Upper lobe of left lung (tissue), 4 donors: ENCODE data around the gene GOLGA8G.
"Not testable (repeated sequence)": the region's sequence is repeated elsewhere in the genome, so short reads cannot be mapped to it uniquely, and the experiment has no call there.

ENCODE experiments used
- CTCF ChIP-seq, 6 experiments: fragments of 450-650 bp in 4 of 6; fragments of 200-600 bp in 2 of 6; sonication (generic) in 2 of 6; IDR thresholded peaks; one replicate each; pipeline ENCODE4 v1.5.1; 2016 to 2019; ENCODE audit warnings: antibody characterized with exemption in 6 of 6
- EP300 ChIP-seq, 4 donors: sonication (generic); formaldehyde crosslinking; IDR thresholded peaks; one replicate each; pipeline ENCODE4 v1.5.1; 2017; ENCODE audit warnings: antibody characterized with exemption in 4 of 4, control low read depth in 2 of 4

GRCh38 chr15:28508217-28508889 is 24.4 kb downstream of the GOLGA8G start:
- not testable (repeated sequence) for TF ChIP-seq EP300, CTCF (IDR thresholded peaks at IDR 0.05)
